HEK293 (cell line): ENCODE data around the gene RNF126.

Experiments
- CTCF ChIA-PET: fragments of 350-600 bp; formaldehyde crosslinking; extraction: SDS; loops from one replicate; lab custom pipeline; 2021; ENCODE audit warnings: antibody characterized with exemption; lab: Yijun Ruan, JAX
- POLR2A ChIA-PET: fragments of 300-600 bp; formaldehyde crosslinking; extraction: SDS; loops from one replicate; lab custom pipeline; 2020; ENCODE audit warnings: antibody characterized with exemption, inconsistent platforms; lab: Yijun Ruan, JAX
- H3K27ac ChIP-seq: fragments of 200-500 bp; sonication (Bioruptor generic); 2 replicates; pipeline ENCODE4 v1.5.1; 2014; ENCODE audit warnings: low read depth, low read length, control low read depth, inconsistent platforms; ENCODE audit errors: extremely low read depth
- H3K36me3 ChIP-seq, 2 experiments: fragments of 200-500 bp in 1 of 2; sonication (Bioruptor generic) in 1 of 2; 1 replicate in 1 of 2; 2 replicates in 1 of 2; pipeline ENCODE4 v1.5.1; 2014 to 2017; ENCODE audit warnings: inconsistent platforms in 2 of 2, low read length in 2 of 2; ENCODE audit not compliant: control insufficient read depth in 2 of 2, insufficient read depth in 1 of 2
- H3K4me1 ChIP-seq: fragments of 200-500 bp; sonication (Bioruptor generic); 2 replicates; pipeline ENCODE4 v1.5.1; 2014; ENCODE audit warnings: mild to moderate bottlenecking, low read length, inconsistent platforms; ENCODE audit not compliant: control insufficient read depth, insufficient read depth
- H3K4me3 ChIP-seq: 2 replicates; pipeline ENCODE4 v1.5.1; 2011; ENCODE audit warnings: low read depth, mild to moderate bottlenecking, control low read depth, low read length, moderate library complexity
- H3K9me3 ChIP-seq: fragments of 200-500 bp; sonication (Bioruptor generic); 2 replicates; pipeline ENCODE4 v1.5.1; 2014; ENCODE audit warnings: low read depth, low read length, inconsistent platforms; ENCODE audit not compliant: control insufficient read depth, insufficient read depth
- BCL11A ChIP-seq: fragments of 450-650 bp; formaldehyde crosslinking; IDR thresholded peaks from 2 replicates; pipeline ENCODE4 v1.5.1; 2016; ENCODE audit warnings: low read depth, missing biosample characterization, missing genetic modification characterization
- OVOL3 ChIP-seq: fragments of 450-650 bp; formaldehyde crosslinking; IDR thresholded peaks from 2 replicates; pipeline ENCODE4 v1.5.1; 2016; ENCODE audit warnings: missing biosample characterization, missing genetic modification characterization
- PRDM1 ChIP-seq: fragments of 450-650 bp; formaldehyde crosslinking; IDR thresholded peaks from 2 replicates; pipeline ENCODE4; 2016; ENCODE audit warnings: missing biosample characterization, missing genetic modification characterization
- SP3 ChIP-seq: fragments of 450-650 bp; formaldehyde crosslinking; IDR thresholded peaks from 2 replicates; pipeline ENCODE4 v1.5.1; 2016; ENCODE audit warnings: missing biosample characterization, missing genetic modification characterization
- TCF7L2 ChIP-seq: IDR thresholded peaks from 2 replicates; pipeline ENCODE4 v1.6.1; 2011; ENCODE audit warnings: low read depth, mild to moderate bottlenecking, inconsistent platforms, low read length, moderate library complexity, borderline replicate concordance
- YY2 ChIP-seq: fragments of 450-650 bp; formaldehyde crosslinking; IDR thresholded peaks from 2 replicates; pipeline ENCODE4 v1.5.1; 2016; ENCODE audit warnings: missing biosample characterization, missing genetic modification characterization
- ZFP37 ChIP-seq: fragments of 450-650 bp; formaldehyde crosslinking; IDR thresholded peaks from 2 replicates; pipeline ENCODE4 v1.5.1; 2016; ENCODE audit warnings: missing biosample characterization, missing genetic modification characterization
- ZNF19 ChIP-seq: fragments of 450-650 bp; formaldehyde crosslinking; IDR thresholded peaks from 2 replicates; pipeline ENCODE4; 2016; ENCODE audit warnings: missing biosample characterization, missing genetic modification characterization, low read depth
- ZNF211 ChIP-seq: fragments of 450-650 bp; formaldehyde crosslinking; IDR thresholded peaks from 2 replicates; pipeline ENCODE4 v1.5.1; 2016; ENCODE audit warnings: low read depth, missing biosample characterization, missing genetic modification characterization
- ZNF302 ChIP-seq: fragments of 450-650 bp; formaldehyde crosslinking; IDR thresholded peaks from 2 replicates; pipeline ENCODE4 v1.5.1; 2016; ENCODE audit warnings: missing biosample characterization, missing genetic modification characterization, low read depth
- ZNF501 ChIP-seq: fragments of 450-650 bp; formaldehyde crosslinking; IDR thresholded peaks from 2 replicates; pipeline ENCODE4 v1.5.1; 2016; ENCODE audit warnings: missing biosample characterization, missing genetic modification characterization
- ZNF544 ChIP-seq: fragments of 450-650 bp; formaldehyde crosslinking; IDR thresholded peaks from 2 replicates; pipeline ENCODE4 v1.5.0; 2017; ENCODE audit warnings: missing biosample characterization, missing genetic modification characterization
- ZNF571 ChIP-seq: fragments of 450-650 bp; formaldehyde crosslinking; IDR thresholded peaks from 2 replicates; pipeline ENCODE4 v1.5.0; 2017; ENCODE audit warnings: missing biosample characterization, missing genetic modification characterization
- ZNF621 ChIP-seq: fragments of 450-650 bp; formaldehyde crosslinking; IDR thresholded peaks from 2 replicates; pipeline ENCODE4 v1.5.1; 2017; ENCODE audit warnings: missing biosample characterization, missing genetic modification characterization
- ZNF747 ChIP-seq: fragments of 450-650 bp; formaldehyde crosslinking; IDR thresholded peaks from 2 replicates; pipeline ENCODE4 v1.5.1; 2016; ENCODE audit warnings: missing biosample characterization, missing genetic modification characterization
- ZNF792 ChIP-seq: fragments of 450-650 bp; formaldehyde crosslinking; IDR thresholded peaks from 2 replicates; pipeline ENCODE4 v1.5.1; 2016; ENCODE audit warnings: missing biosample characterization, missing genetic modification characterization
- TF ChIP-seq, protein P1 (sequence below): fragments of 450-650 bp; formaldehyde crosslinking; IDR thresholded peaks from 2 replicates; pipeline ENCODE4 v1.5.1; 2016; ENCODE audit warnings: missing biosample characterization, missing genetic modification characterization, borderline replicate concordance
- TF ChIP-seq, protein P2 (sequence below): fragments of 450-650 bp; formaldehyde crosslinking; IDR thresholded peaks from 2 replicates; pipeline ENCODE4 v1.5.1; 2016; ENCODE audit warnings: missing biosample characterization, missing genetic modification characterization, low read depth
- TF ChIP-seq, protein P3 (sequence below): sonication (generic); formaldehyde crosslinking; IDR thresholded peaks from 2 replicates; pipeline ENCODE4 v1.8.1; 2022; ENCODE audit warnings: mild to moderate bottlenecking, moderate library complexity, missing genetic modification reagents
- TF ChIP-seq, protein P4 (sequence below): fragments of 450-650 bp; formaldehyde crosslinking; IDR thresholded peaks from 2 replicates; pipeline ENCODE4 v1.5.1; 2016; ENCODE audit warnings: missing biosample characterization, missing genetic modification characterization
- TF ChIP-seq, protein P5 (sequence below): fragments of 450-650 bp; formaldehyde crosslinking; IDR thresholded peaks from 2 replicates; pipeline ENCODE4 v1.5.1; 2016; ENCODE audit warnings: missing biosample characterization, missing genetic modification characterization
- TF ChIP-seq, protein P6 (sequence below): fragments of 450-650 bp; IDR thresholded peaks from 2 replicates; pipeline ENCODE4 v1.5.1; 2018; ENCODE audit warnings: missing biosample characterization, mild to moderate bottlenecking, missing genetic modification characterization

The RNF126 gene

DNA sequence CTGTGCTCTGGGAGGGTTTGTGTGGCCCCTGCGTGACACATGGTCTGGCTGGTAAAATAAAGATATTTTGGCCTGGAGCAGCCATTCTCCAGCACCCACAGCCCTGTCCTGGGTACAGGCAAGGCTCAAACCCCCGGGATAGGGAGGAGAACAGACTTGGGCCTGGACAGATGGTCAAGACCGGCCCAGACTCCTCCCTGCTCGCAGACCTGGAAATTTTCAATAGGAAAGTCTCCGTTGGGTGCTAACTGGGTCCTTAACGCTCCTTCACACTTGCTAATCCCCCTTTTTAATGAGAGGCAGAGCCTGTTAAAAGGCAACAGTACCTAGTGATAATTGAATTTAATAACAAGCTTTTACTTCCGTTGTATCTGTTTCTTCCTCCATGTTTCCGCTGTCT lies 48.2 kb upstream of the RNF126 start:
- peaks cover 0 to 5% of the 10 kb centered on the region in 2 experiments; a peak in 1 of 3 replicates for H3K36me3 ChIP-seq
- ChIA-PET CTCF (interaction anchor here (0.6 to 1.3 kb wide), 2 partner anchors 9 to 125 kb away, joined by 3 to 4 read pairs; no protein-coding TSS in a partner anchor), POLR2A (interaction anchor here (0.6 kb wide), 2 partner anchors 19 to 31 kb away, joined by 4 to 7 read pairs; no protein-coding TSS in a partner anchor)
- H3K4me1 ChIP-seq, result no peaks in the 10 kb centered on the region
- H3K27ac ChIP-seq, result no peak overlapping the region
- no peaks in the 10 kb centered on the region for H3K9me3 ChIP-seq
- H3K4me3 ChIP-seq, result no peak overlapping the region
- TF ChIP-seq PRDM1 (tag by site-specific recombination), result no peak
- no peak for TF ChIP-seq ZFP37 (tag by site-specific recombination)
- TF ChIP-seq, protein P1, sequence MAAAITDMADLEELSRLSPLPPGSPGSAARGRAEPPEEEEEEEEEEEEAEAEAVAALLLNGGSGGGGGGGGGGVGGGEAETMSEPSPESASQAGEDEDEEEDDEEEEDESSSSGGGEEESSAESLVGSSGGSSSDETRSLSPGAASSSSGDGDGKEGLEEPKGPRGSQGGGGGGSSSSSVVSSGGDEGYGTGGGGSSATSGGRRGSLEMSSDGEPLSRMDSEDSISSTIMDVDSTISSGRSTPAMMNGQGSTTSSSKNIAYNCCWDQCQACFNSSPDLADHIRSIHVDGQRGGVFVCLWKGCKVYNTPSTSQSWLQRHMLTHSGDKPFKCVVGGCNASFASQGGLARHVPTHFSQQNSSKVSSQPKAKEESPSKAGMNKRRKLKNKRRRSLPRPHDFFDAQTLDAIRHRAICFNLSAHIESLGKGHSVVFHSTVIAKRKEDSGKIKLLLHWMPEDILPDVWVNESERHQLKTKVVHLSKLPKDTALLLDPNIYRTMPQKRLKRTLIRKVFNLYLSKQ (tag by site-specific recombination), result no peak
- no peak for TF ChIP-seq ZNF544 (tag by site-specific recombination)
- no peak for TF ChIP-seq ZNF19 (tag by site-specific recombination)

DNA sequence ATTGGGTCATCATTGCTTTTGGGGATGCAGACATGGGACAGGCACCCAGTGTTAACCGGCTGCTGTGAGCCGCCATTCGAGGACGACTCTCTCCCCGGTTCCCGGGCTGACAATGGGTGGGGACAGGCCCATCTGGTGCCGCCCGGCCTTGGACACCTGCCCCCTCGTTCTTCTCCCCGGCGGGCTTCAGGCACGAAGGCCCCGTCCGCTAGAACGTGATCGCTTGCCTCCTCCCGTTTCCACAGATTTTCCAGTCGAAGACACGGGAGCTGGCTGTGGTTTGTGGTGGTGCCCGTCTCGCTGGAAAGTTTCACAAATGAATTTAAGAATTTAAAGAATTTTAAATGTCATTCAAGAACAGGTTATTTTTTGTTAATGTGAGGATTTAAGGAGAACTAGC lies 47.8 kb upstream of the RNF126 start:
- Histone ChIP-seq H3K36me3 (peaks cover 0 to 5% of the 10 kb centered on the region in 2 experiments; a peak in 1 of 3 replicates), H3K4me1 (no peaks in the 10 kb centered on the region), H3K27ac (no peak overlapping the region), H3K4me3 (no peak overlapping the region), H3K9me3 (no peaks in the 10 kb centered on the region)
- TF ChIP-seq PRDM1 (tag by site-specific recombination), result no peak
- no peak for TF ChIP-seq OVOL3 (tag by site-specific recombination)
- TF ChIP-seq SP3 (tag by site-specific recombination), result no peak
- no peak for TF ChIP-seq ZNF621 (tag by site-specific recombination)
- TF ChIP-seq ZNF792 (tag by site-specific recombination), result no peak
- TF ChIP-seq BCL11A (tag by site-specific recombination), result no peak
- no peak for TF ChIP-seq ZNF501
- TF ChIP-seq ZNF571 (tag by site-specific recombination), result no peak
- no peak for TF ChIP-seq ZNF747 (tag by site-specific recombination)
- TF ChIP-seq ZNF302 (tag by site-specific recombination), result no peak
- TF ChIP-seq YY2 (tag by site-specific recombination), result no peak
- TF ChIP-seq, protein P2, sequence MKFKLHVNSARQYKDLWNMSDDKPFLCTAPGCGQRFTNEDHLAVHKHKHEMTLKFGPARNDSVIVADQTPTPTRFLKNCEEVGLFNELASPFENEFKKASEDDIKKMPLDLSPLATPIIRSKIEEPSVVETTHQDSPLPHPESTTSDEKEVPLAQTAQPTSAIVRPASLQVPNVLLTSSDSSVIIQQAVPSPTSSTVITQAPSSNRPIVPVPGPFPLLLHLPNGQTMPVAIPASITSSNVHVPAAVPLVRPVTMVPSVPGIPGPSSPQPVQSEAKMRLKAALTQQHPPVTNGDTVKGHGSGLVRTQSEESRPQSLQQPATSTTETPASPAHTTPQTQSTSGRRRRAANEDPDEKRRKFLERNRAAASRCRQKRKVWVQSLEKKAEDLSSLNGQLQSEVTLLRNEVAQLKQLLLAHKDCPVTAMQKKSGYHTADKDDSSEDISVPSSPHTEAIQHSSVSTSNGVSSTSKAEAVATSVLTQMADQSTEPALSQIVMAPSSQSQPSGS, result no peak
- no peak for TF ChIP-seq TCF7L2
- CTCF ChIA-PET, result interaction anchor here (1.3 kb wide), 1 partner anchor 124 kb away, joined by 3 read pairs; no protein-coding TSS in a partner anchor
- POLR2A ChIA-PET, result interaction anchor here (0.6 kb wide), 2 partner anchors 19 to 31 kb away, joined by 4 to 7 read pairs; no protein-coding TSS in a partner anchor

DNA sequence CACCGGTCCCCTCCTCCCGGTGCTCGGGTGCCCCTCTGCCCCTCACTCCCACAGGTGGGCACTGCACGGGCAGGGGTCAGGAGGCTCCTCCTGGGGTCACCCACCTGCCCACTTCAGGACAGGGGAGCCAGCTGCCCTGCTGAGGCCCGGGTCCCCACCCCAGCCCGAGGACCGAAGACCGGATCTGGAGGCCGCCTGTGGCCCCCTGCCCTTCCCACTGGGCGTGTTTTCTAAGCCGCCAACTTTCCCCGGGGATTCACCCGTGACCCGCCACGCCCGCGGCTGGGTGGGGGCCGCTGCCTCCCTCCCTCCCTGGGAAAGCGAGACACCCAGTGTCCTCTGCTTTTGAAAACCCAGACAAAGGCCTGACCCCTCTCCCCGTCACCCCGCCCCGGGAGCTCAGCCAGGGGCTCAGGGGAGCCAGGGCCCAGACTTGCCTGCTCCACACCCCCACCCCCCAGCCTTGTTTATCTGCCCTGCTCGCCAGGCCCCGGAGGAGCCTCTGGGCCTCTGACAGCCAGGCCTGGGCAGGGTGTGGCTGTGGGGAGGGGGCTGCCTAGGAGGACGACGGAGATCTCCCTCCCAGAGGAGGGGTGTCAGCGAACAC lies 47.1 kb upstream of the RNF126 start:
- POLR2A ChIA-PET, result no interaction called here
- TF ChIP-seq, protein P3, sequence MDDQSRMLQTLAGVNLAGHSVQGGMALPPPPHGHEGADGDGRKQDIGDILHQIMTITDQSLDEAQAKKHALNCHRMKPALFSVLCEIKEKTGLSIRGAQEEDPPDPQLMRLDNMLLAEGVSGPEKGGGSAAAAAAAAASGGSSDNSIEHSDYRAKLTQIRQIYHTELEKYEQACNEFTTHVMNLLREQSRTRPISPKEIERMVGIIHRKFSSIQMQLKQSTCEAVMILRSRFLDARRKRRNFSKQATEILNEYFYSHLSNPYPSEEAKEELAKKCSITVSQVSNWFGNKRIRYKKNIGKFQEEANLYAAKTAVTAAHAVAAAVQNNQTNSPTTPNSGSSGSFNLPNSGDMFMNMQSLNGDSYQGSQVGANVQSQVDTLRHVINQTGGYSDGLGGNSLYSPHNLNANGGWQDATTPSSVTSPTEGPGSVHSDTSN (CRISPR knock-in tag), result no peak
- TF ChIP-seq, protein P4, sequence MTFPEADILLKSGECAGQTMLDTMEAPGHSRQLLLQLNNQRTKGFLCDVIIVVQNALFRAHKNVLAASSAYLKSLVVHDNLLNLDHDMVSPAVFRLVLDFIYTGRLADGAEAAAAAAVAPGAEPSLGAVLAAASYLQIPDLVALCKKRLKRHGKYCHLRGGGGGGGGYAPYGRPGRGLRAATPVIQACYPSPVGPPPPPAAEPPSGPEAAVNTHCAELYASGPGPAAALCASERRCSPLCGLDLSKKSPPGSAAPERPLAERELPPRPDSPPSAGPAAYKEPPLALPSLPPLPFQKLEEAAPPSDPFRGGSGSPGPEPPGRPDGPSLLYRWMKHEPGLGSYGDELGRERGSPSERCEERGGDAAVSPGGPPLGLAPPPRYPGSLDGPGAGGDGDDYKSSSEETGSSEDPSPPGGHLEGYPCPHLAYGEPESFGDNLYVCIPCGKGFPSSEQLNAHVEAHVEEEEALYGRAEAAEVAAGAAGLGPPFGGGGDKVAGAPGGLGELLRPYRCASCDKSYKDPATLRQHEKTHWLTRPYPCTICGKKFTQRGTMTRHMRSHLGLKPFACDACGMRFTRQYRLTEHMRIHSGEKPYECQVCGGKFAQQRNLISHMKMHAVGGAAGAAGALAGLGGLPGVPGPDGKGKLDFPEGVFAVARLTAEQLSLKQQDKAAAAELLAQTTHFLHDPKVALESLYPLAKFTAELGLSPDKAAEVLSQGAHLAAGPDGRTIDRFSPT (tag by site-specific recombination), result peak; percentile 66
- TF ChIP-seq, protein P5, sequence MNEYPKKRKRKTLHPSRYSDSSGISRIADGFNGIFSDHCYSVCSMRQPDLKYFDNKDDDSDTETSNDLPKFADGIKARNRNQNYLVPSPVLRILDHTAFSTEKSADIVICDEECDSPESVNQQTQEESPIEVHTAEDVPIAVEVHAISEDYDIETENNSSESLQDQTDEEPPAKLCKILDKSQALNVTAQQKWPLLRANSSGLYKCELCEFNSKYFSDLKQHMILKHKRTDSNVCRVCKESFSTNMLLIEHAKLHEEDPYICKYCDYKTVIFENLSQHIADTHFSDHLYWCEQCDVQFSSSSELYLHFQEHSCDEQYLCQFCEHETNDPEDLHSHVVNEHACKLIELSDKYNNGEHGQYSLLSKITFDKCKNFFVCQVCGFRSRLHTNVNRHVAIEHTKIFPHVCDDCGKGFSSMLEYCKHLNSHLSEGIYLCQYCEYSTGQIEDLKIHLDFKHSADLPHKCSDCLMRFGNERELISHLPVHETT, result no peak
- TF ChIP-seq, protein P6, sequence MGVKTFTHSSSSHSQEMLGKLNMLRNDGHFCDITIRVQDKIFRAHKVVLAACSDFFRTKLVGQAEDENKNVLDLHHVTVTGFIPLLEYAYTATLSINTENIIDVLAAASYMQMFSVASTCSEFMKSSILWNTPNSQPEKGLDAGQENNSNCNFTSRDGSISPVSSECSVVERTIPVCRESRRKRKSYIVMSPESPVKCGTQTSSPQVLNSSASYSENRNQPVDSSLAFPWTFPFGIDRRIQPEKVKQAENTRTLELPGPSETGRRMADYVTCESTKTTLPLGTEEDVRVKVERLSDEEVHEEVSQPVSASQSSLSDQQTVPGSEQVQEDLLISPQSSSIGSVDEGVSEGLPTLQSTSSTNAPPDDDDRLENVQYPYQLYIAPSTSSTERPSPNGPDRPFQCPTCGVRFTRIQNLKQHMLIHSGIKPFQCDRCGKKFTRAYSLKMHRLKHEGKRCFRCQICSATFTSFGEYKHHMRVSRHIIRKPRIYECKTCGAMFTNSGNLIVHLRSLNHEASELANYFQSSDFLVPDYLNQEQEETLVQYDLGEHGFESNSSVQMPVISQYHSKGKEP, result no peak
- TF ChIP-seq ZNF211, result no peak

More for the DNA sequence above, 47.1 kb upstream of the RNF126 start:
- peak overlapping the region; percentile 16; the same call in 1 of the 2 replicates for H3K27ac ChIP-seq
- no peaks in the 10 kb centered on the region for H3K9me3 ChIP-seq
- H3K4me3 ChIP-seq, result peak overlapping the region; percentile 58
- CTCF ChIA-PET, result no interaction called here
- H3K4me1 ChIP-seq, result no peaks in the 10 kb centered on the region
- no peaks in the 10 kb centered on the region for H3K36me3 ChIP-seq
